GM19043 (cell line): ENCODE data around the gene PDE10A.

Source experiments
- ATAC-seq: cut with Tn5 transposase; IDR thresholded peaks from one replicate; pipeline ENCODE4 v1.9.1; 2021; ENCODE audit warnings: low read depth; ENCODE audit not compliant: unreplicated experiment

The PDE10A gene

DNA sequence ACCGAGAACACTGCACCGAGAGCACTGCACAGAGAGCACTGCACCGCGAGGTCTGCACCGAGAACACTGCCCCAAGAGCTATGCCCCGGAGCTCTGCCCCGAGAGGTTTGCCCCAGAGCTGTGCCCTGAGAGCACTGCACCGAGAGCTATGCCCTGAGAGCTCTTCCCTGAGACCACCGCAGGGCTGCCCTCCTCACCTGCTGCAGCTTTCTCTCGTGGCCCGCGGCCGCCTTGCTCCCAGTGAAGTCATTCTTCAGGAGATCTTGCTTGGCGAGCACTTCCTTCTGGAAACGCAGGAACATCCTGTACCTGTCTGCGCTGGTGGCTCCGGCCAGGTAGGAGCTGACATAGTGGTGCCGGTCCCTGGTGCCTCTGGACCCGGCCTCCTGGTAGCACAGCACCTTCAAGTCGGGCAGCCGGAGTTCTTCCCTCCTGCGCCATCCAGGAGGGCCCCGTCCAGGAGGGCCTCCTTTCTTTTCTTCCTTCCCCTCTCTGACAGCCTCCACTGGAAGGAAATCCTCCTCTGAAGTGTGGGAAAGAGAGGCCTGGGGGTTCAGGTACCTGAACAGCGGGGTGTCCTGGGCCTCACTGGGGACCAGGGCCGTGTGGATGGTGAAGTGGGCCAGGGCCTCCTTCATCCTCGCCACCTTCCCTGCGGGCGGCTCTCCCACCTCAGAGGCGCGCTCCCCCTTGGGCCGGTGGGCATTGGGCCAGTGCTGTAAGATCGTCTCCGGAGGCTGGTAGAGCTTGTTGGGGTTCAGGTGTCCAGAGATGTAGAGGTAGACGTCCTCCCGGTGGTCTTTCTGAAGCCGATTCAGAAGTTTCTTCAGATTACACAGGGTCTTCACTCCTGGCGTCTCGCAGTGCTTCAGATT, 361.4 kb downstream of the PDE10A start:
- ATAC-seq = no peak

- ATAC-seq = no peak
Observed at GRCh38 chr6:165300422-165300936, 362.6 kb downstream of the PDE10A start.

- no peak for ATAC-seq
Observed at GRCh38 chr6:165298875-165299274, 364.2 kb downstream of the PDE10A start.

DNA sequence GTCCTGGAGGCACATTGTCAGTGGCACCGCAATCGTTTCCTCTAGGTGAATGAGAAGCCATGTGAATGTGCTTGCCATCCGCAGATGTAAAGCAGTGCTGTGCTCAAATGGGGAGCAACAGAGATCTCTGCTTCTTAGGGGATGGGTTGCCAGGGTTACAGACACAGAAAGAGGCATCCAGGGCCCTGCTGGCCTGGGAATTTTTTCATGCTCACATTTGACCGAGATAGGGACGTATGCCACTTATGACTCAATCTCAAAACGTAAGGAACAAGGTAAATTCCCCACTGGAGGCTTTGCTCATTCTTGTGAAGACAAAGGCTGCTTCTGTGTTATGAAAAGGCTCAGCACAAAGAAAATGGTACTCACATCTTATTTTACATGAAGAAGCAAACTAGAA, 364.6 kb downstream of the PDE10A start:
- ATAC-seq = no peak

- no peak for ATAC-seq
Observed at GRCh38 chr6:165292657-165293056, 370.4 kb downstream of the PDE10A start.
